ENCODE results near the gene LCN15. TPM values are rescaled to one million over a fixed set of nuclear protein-coding genes. Genes with fewer than 3 reads are reported as not detected.
A peak's percentile ranks its signal among the peaks of the same experiment; 100 is the strongest.

Gene LCN15
- total RNA-seq, 4 donors from 2014 or later = not detected

- WGBS, 2 donors (ENCODE audit: low coverage in 1 of 2) = 17 to 33% methylated on average over 1 to 2 of the region's 2 CpGs
- Histone ChIP-seq H3K27ac (no peak overlapping the region), H3K27me3 (peaks cover 9% of the 10 kb centered on the region), H3K4me3 (no peak overlapping the region), H3K4me1 (no peaks in the 10 kb centered on the region), H3K9me3 (peaks cover 0 to 10% (median 0%) of the 10 kb centered on the region in 3 donors), H3K36me3 (no peaks in the 10 kb centered on the region)
- no peak for TF ChIP-seq POLR2A (IDR thresholded peaks at IDR 0.05)
- TF ChIP-seq CTCF (IDR thresholded peaks at IDR 0.05) = no peak
- no peak for TF ChIP-seq EP300 (IDR thresholded peaks at IDR 0.05)
- TF ChIP-seq POLR2AphosphoS5 (IDR thresholded peaks at IDR 0.05) = no peak
- no peak for ATAC-seq
These were observed 13.8 kb downstream of the LCN15 start for GRCh38 chr9:136750526-136750925.

- Histone ChIP-seq H3K4me1 (no peaks in the 10 kb centered on the region), H3K9me3 (peaks cover 0 to 10% (median 0%) of the 10 kb centered on the region in 3 donors), H3K36me3 (no peaks in the 10 kb centered on the region), H3K27me3 (peaks cover 24% of the 10 kb centered on the region), H3K4me3 (no peak overlapping the region), H3K27ac (peak overlapping the region in 3 of 4 donors; percentile 8 to 47 (median 38))
- TF ChIP-seq CTCF (IDR thresholded peaks at IDR 0.05) = no peak
- 60% methylated on average over 2 of the region's 21 CpGs; no CpG with 5 or more reads in 1 of the 2 donors for WGBS, 2 donors (ENCODE audit: low coverage in 1 of 2)
- ATAC-seq = peak; percentile 21
These were observed 15.4 kb downstream of the LCN15 start for GRCh38 chr9:136748666-136749611.

- H3K27ac ChIP-seq = peak within 1 kb of the TSS in 3 of 4 donors; percentile 8 to 47 (median 38)
- H3K36me3 ChIP-seq = no peaks in the 10 kb centered on the region
- no peaks in the 10 kb centered on the region for H3K4me1 ChIP-seq
- no peak for TF ChIP-seq POLR2AphosphoS5 (IDR thresholded peaks at IDR 0.05)
- TF ChIP-seq EP300 (IDR thresholded peaks at IDR 0.05) = no peak
- no peak for TF ChIP-seq POLR2A (IDR thresholded peaks at IDR 0.05)
- no peak for TF ChIP-seq CTCF (IDR thresholded peaks at IDR 0.05)
- no peak within 1 kb of the TSS for H3K4me3 ChIP-seq
- peaks cover 32% of the 10 kb centered on the region for H3K27me3 ChIP-seq
- 67% methylated on average over 3 of the region's 8 CpGs; no CpG with 5 or more reads in 1 of the 2 donors for WGBS, 2 donors (ENCODE audit: low coverage in 1 of 2)
- H3K9me3 ChIP-seq = peaks cover 0 to 9% (median 0%) of the 10 kb centered on the region in 3 donors
- no peak for ATAC-seq
These were observed 16.1 kb downstream of the LCN15 start, which contains the start of gene LCN6 for GRCh38 chr9:136748201-136748600. Gene LCN6, minus strand, starts transcription at chr9:136748525. Its CDS starts 42 bp downstream, at chr9:136748483.

- TF ChIP-seq CTCF (IDR thresholded peaks at IDR 0.05) (no peak), POLR2A (IDR thresholded peaks at IDR 0.05) (no peak), POLR2AphosphoS5 (IDR thresholded peaks at IDR 0.05) (no peak), EP300 (IDR thresholded peaks at IDR 0.05) (no peak)
- Histone ChIP-seq H3K4me3 (no peak overlapping the region), H3K9me3 (peaks cover 0 to 6% (median 0%) of the 10 kb centered on the region in 3 donors), H3K36me3 (no peaks in the 10 kb centered on the region), H3K27me3 (peaks cover 40% of the 10 kb centered on the region), H3K27ac (no peak overlapping the region), H3K4me1 (no peaks in the 10 kb centered on the region)
- WGBS, 2 donors (ENCODE audit: low coverage in 1 of 2) = 90 to 94% methylated on average over 2 to 8 of the region's 22 CpGs
- ATAC-seq = no peak
These were observed 16.9 kb downstream of the LCN15 start for GRCh38 chr9:136747161-136748060.

Measured in gastroesophageal sphincter (tissue), 4 donors.